Heart left ventricle (tissue), 13 donors: ENCODE data around the gene PTHLH.

Source experiments
- POLR2A ChIP-seq, 2 donors: fragments of 450-650 bp; IDR thresholded peaks; one replicate each; pipeline ENCODE4 v1.6.1; 2017; ENCODE audit warnings: antibody characterized with exemption in 2 of 2, mild to moderate bottlenecking in 2 of 2, moderate library complexity in 2 of 2
- TF ChIP-seq, protein P1 (sequence below), 12 donors: fragments of 200-600 bp; sonication (generic) in 4 of 12; IDR thresholded peaks; one replicate each; pipeline versions ENCODE4 v1.5.0 to v1.8.0; 2018 to 2022; ENCODE audit warnings: antibody characterized with exemption in 12 of 12, mild to moderate bottlenecking in 5 of 12
- donor health status: ischemic (EF 13 %, LVEDD 7.1; RV severe dilation, severe dysfunction).
- donor health status: DM: no; HTN: yes; CAD: no.
- donor health status: DM: no; HTN: no; CAD: no.
- donor health status: ischemic (EF 25% LVEDD 6.9; RV normal size, moderate dysfunction).
- donor health status: ischemic (EF 25% LVEDD 5.7; RV mildly dilated, moderate dysfunction).
- donor health status: ischemic (EF 35%, LVEDD 5.7; RV mildly dilated, moderate dysfunction).
- donor health status: nonischemic (EF 11% LVEDD 7.7; RV severe dilation, severe dysfunction).
- donor health status: DM: yes; HTN: yes; CAD: no.
- donor health status: PGD.
- donor health status: ischemic (EF 29% LVEDD 5.4; RV normal size, mild dysfunction).
- donor health status: nonischemic (EF 23%, LVEDD 6.1; RV moderate dilation, normal function).

DNA sequence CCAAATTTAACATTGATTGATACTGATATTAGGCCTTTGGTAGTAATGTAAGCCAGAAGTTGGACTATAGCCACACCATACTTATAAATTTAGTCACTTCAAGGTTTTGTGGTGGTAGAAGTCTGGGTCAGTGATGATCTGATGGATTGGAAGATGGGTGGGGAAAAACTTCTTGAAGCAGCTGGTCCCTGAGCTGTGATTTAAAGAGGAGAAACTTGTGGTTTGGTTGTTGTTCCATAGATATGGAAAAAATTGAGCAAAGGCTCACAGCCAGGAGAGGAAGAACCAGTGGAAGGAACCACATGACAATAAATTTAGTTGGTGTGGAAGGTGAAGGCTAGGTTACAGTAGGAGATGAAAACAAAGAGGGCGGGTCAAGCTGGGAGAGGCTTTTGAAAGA is 26.1 kb downstream of the PTHLH start:
- TF ChIP-seq, protein P1, sequence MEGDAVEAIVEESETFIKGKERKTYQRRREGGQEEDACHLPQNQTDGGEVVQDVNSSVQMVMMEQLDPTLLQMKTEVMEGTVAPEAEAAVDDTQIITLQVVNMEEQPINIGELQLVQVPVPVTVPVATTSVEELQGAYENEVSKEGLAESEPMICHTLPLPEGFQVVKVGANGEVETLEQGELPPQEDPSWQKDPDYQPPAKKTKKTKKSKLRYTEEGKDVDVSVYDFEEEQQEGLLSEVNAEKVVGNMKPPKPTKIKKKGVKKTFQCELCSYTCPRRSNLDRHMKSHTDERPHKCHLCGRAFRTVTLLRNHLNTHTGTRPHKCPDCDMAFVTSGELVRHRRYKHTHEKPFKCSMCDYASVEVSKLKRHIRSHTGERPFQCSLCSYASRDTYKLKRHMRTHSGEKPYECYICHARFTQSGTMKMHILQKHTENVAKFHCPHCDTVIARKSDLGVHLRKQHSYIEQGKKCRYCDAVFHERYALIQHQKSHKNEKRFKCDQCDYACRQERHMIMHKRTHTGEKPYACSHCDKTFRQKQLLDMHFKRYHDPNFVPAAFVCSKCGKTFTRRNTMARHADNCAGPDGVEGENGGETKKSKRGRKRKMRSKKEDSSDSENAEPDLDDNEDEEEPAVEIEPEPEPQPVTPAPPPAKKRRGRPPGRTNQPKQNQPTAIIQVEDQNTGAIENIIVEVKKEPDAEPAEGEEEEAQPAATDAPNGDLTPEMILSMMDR (IDR thresholded peaks at IDR 0.05), result no peak
- TF ChIP-seq POLR2A (IDR thresholded peaks at IDR 0.05), result no peak
